ENCODE data around the gene EGFL7. TPM values are rescaled to one million over a fixed set of nuclear protein-coding genes. Genes with fewer than 3 reads are reported as not detected.

EGFL7 gene
- total and polyA plus RNA-seq, 2 of the 13 experiments (the other 11 are each of a cell fraction or from before 2014, with no cell fraction given), result 0.20 to 5.1 TPM

DNA sequence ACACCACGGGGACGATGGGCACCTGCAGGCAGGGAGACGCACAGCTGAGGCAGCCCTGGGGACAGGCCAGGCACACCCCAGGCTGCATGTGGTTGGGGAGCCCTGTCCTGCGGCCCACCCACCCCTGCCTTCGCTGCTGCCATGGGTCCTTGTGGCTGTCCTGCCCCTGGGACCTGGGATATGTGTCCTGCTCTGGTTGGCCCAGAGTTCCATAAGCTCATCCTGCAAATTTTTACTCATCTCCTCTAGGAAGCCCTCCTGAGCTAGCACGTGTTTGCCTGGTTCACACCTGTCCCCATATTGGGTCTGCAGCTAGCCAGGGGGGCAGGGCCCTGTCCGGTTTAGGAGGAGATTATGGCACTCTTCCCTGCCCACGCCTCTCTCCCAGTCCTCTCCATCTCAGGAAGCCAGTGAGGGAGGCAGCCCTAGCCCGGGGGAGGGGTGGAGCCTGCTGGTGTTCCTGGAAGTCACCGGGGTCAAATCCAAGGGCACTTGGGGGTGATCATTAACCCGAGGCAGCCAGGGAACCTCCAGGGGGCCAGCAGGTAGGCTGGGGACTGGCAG, 12.2 kb downstream of the EGFL7 start (continued):
- TF ChIP-seq HNF4G (IDR thresholded peaks at IDR 0.05; ENCODE audit: borderline replicate concordance, low read depth, low read length), result no peak
- TF ChIP-seq HNF4G (CRISPR knock-in tag; IDR thresholded peaks at IDR 0.05; ENCODE audit: borderline replicate concordance, low read depth), result no peak
- peak; percentile 17; the same call in 1 of the 3 replicates for TF ChIP-seq MXI1 (IDR thresholded peaks at IDR 0.05; ENCODE audit: borderline replicate concordance, low read depth, low read length)
- TF ChIP-seq ZNF75D (CRISPR knock-in tag; IDR thresholded peaks at IDR 0.05; ENCODE audit: borderline replicate concordance), result no peak
- TF ChIP-seq HNF4A (CRISPR knock-in tag; IDR thresholded peaks at IDR 0.05), result 0 out of 2 replicates have a peak, but pooled peaks have one; percentile 24
- no peak for TF ChIP-seq RBM39 (IDR thresholded peaks at IDR 0.05; ENCODE audit: low read depth, low read length, poor library complexity, severe bottlenecking)
- TF ChIP-seq, protein P1, sequence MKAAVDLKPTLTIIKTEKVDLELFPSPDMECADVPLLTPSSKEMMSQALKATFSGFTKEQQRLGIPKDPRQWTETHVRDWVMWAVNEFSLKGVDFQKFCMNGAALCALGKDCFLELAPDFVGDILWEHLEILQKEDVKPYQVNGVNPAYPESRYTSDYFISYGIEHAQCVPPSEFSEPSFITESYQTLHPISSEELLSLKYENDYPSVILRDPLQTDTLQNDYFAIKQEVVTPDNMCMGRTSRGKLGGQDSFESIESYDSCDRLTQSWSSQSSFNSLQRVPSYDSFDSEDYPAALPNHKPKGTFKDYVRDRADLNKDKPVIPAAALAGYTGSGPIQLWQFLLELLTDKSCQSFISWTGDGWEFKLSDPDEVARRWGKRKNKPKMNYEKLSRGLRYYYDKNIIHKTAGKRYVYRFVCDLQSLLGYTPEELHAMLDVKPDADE (CRISPR knock-in tag; IDR thresholded peaks at IDR 0.05), result no peak
- TF ChIP-seq ZNF792 (CRISPR knock-in tag; IDR thresholded peaks at IDR 0.05), result peak; percentile 44; the same call in 1 of the 2 replicates
- TF ChIP-seq DDIT3 (CRISPR knock-in tag; IDR thresholded peaks at IDR 0.05), result no peak
- TF ChIP-seq HNRNPL (IDR thresholded peaks at IDR 0.05; ENCODE audit: low read depth, low read length), result 0 out of 2 replicates have a peak, but pooled peaks have one; percentile 32
- no peak for TF ChIP-seq CENPBD1 (CRISPR knock-in tag; IDR thresholded peaks at IDR 0.05; ENCODE audit: borderline replicate concordance, low read depth)
- TF ChIP-seq FOSL2 (CRISPR knock-in tag; IDR thresholded peaks at IDR 0.05), result peak; percentile 51; the same call in 1 of the 2 replicates
- 0 out of 2 replicates have a peak, but pooled peaks have one; percentile 26 for TF ChIP-seq KDM1A (CRISPR knock-in tag; IDR thresholded peaks at IDR 0.05)
- no peak for TF ChIP-seq ZFYVE20 (CRISPR knock-in tag; IDR thresholded peaks at IDR 0.05; ENCODE audit: borderline replicate concordance, low read depth)
- no peak for TF ChIP-seq ZNF607 (CRISPR knock-in tag; IDR thresholded peaks at IDR 0.05; ENCODE audit: borderline replicate concordance)
- no peak for TF ChIP-seq ZNF605 (CRISPR knock-in tag; IDR thresholded peaks at IDR 0.05)
- peak; percentile 70; the same call in 1 of the 2 replicates for TF ChIP-seq ZNF609 (CRISPR knock-in tag; IDR thresholded peaks at IDR 0.05; ENCODE audit: borderline replicate concordance)
- TF ChIP-seq PRDM15 (CRISPR knock-in tag; IDR thresholded peaks at IDR 0.05), result no peak

Data from HepG2 (cell line).